ENCODE results near the gene CHCHD10. TPM values are rescaled to one million over a fixed set of nuclear protein-coding genes. Genes with fewer than 3 reads are reported as not detected.

CHCHD10 gene
- total RNA-seq, 1 experiment from 2014 or later = 117 TPM

DNA sequence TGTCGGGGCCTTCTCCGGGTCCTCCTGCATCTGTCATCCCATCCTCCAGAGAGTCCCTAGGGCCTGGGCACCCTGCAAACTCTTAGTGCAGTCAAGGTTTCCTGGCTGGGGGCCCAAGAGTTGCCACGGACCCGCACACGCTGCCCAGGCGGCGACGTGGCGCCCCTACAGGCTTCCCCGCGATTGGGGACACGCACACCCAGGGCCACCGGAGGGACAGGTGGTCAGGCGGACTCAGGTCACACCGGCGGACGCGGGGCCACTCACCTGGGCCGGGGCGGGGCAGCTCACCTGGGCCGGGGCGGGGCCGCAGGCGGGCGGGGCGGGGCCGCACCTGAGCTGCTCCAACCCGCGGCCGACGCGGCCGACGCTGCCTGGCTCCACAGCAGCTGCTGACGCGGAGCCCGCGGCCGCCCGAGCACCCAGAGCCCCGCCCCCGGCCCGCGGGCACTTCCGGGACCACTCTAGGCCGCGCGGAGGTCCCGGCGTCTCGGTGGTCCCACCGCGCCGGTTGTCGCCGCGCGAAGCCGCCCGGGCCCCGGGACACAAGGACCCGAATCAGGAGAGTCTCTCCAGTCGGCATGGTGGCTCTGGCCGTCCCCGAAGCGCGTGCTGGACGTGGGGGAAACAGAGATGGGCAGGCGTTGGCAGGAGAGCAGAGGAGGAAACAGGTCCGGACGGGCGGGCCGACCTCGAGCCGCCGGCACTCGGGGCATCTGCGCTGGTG lies 16.9 kb downstream of the CHCHD10 start, which contains the start of gene ZNF70:
Gene ZNF70 (minus strand): TSS at position 399 of the 727 bp plus-strand sequence. CDS start 5,972 bp downstream, outside the sequence.
- H3K9me3 ChIP-seq (ENCODE audit: low read depth, low read length, poor library complexity, severe bottlenecking) = no peaks in the 10 kb centered on the region
- peaks cover 4% of the 10 kb centered on the region for H3K4me1 ChIP-seq (ENCODE audit: insufficient read depth, low read length, poor library complexity, severe bottlenecking)
- no peaks in the 10 kb centered on the region for H3K36me3 ChIP-seq (ENCODE audit: insufficient read depth, low read length, poor library complexity, severe bottlenecking)
- intact Hi-C loops (cut with micrococcal nuclease; ENCODE audit: unreplicated experiment) = no loop called here
- peak within 1 kb of the TSS; percentile 96 for H3K27ac ChIP-seq (ENCODE audit: low read depth, low read length, poor library complexity, severe bottlenecking)
- H3K4me3 ChIP-seq (ENCODE audit: low read depth, low read length, poor library complexity, severe bottlenecking) = peak within 1 kb of the TSS; percentile 75
- CTCF ChIA-PET = interaction anchor here (0.9 kb wide), 1 partner anchor 10 kb away, joined by 9 read pairs; no protein-coding TSS in a partner anchor
- TF ChIP-seq, protein P1, sequence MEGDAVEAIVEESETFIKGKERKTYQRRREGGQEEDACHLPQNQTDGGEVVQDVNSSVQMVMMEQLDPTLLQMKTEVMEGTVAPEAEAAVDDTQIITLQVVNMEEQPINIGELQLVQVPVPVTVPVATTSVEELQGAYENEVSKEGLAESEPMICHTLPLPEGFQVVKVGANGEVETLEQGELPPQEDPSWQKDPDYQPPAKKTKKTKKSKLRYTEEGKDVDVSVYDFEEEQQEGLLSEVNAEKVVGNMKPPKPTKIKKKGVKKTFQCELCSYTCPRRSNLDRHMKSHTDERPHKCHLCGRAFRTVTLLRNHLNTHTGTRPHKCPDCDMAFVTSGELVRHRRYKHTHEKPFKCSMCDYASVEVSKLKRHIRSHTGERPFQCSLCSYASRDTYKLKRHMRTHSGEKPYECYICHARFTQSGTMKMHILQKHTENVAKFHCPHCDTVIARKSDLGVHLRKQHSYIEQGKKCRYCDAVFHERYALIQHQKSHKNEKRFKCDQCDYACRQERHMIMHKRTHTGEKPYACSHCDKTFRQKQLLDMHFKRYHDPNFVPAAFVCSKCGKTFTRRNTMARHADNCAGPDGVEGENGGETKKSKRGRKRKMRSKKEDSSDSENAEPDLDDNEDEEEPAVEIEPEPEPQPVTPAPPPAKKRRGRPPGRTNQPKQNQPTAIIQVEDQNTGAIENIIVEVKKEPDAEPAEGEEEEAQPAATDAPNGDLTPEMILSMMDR (conservative IDR thresholded peaks at IDR 0.05; ENCODE audit: low read depth, low read length) = peak; percentile 44
- TF ChIP-seq EZH2 (IDR thresholded peaks at IDR 0.05; ENCODE audit: borderline replicate concordance, low read depth, low read length, poor library complexity, severe bottlenecking) = no peak
- DNase-seq (ENCODE audit: low spot score) = peak; percentile 93
- H3K27me3 ChIP-seq (replicated peaks; ENCODE audit: insufficient read depth, low read depth, low read length, poor library complexity) = no peaks in the 10 kb centered on the region
- BruUV-seq (replicated peaks) = no TSS peak
- POLR2A ChIA-PET (ENCODE audit: low non-redundant PET) = no interaction called here

DNA sequence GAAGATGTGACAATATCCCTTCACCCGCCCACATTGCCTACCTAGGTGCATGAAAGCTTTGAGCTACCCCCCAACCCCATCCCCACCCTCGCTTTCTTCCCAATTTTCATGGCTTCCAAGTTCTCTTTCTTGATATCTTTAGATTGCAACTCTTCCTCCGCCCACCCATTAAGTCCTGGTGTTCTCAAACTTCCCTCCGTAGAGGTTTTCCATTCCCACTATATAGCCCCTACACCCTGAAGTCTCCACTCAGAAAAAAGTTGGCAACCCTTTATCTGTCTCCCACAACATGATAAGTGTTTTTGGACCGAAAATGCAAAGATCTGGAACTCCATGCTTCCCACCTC lies 17.4 kb downstream of the CHCHD10 start:
- CTCF ChIA-PET = interaction anchor here (0.9 kb wide), 1 partner anchor 10 kb away, joined by 9 read pairs; no protein-coding TSS in a partner anchor
- intact Hi-C loops (cut with micrococcal nuclease; ENCODE audit: unreplicated experiment) = no loop called here
- POLR2A ChIA-PET (ENCODE audit: low non-redundant PET) = no interaction called here
- no peaks in the 10 kb centered on the region for H3K9me3 ChIP-seq (ENCODE audit: low read depth, low read length, poor library complexity, severe bottlenecking)
- peaks cover 4% of the 10 kb centered on the region for H3K4me1 ChIP-seq (ENCODE audit: insufficient read depth, low read length, poor library complexity, severe bottlenecking)
- no peaks in the 10 kb centered on the region for H3K27me3 ChIP-seq (replicated peaks; ENCODE audit: insufficient read depth, low read depth, low read length, poor library complexity)
- no peak for TF ChIP-seq EZH2 (IDR thresholded peaks at IDR 0.05; ENCODE audit: borderline replicate concordance, low read depth, low read length, poor library complexity, severe bottlenecking)
- TF ChIP-seq, protein P1 (conservative IDR thresholded peaks at IDR 0.05; ENCODE audit: low read depth, low read length) = no peak
- peak overlapping the region; percentile 75 for H3K4me3 ChIP-seq (ENCODE audit: low read depth, low read length, poor library complexity, severe bottlenecking)
- H3K36me3 ChIP-seq (ENCODE audit: insufficient read depth, low read length, poor library complexity, severe bottlenecking) = no peaks in the 10 kb centered on the region
- DNase-seq (ENCODE audit: low spot score) = no peak
- peak overlapping the region; percentile 96 for H3K27ac ChIP-seq (ENCODE audit: low read depth, low read length, poor library complexity, severe bottlenecking)
- BruUV-seq (replicated peaks) = no TSS peak

DNA sequence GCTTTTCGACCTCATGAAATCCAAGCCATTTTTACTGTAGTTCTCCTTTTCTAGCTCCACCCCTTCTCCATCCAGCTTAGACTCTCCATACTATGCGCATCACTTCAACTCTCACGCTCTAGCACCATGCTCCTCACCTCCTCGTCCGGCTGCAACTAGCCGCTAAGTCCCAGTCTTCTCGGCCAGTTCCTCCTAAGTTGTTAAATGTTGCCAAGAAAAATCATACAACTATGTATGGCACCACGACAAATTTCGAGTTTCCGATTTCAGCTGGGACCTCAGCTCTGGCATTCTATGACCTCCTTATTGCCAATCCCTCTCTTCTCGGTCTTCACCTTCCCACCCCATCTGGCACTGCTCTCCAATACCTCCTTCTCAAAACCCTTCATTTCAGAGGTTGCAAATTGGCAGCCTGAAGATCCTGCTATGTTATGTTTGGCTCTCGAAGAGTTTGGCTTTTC lies 17.9 kb downstream of the CHCHD10 start:
- H3K4me1 ChIP-seq (ENCODE audit: insufficient read depth, low read length, poor library complexity, severe bottlenecking) = peaks cover 4% of the 10 kb centered on the region
- H3K9me3 ChIP-seq (ENCODE audit: low read depth, low read length, poor library complexity, severe bottlenecking) = no peaks in the 10 kb centered on the region
- TSS peak; percentile 78 for BruUV-seq (replicated peaks)
- intact Hi-C loops (cut with micrococcal nuclease; ENCODE audit: unreplicated experiment) = no loop called here
- ChIA-PET CTCF (no interaction called here), POLR2A (ENCODE audit: low non-redundant PET) (interaction anchor here (0.6 kb wide), 1 partner anchor 13 kb away, joined by 5 read pairs; no protein-coding TSS in a partner anchor)
- H3K27me3 ChIP-seq (replicated peaks; ENCODE audit: insufficient read depth, low read depth, low read length, poor library complexity) = no peaks in the 10 kb centered on the region
- peaks cover 4% of the 10 kb centered on the region for H3K36me3 ChIP-seq (ENCODE audit: insufficient read depth, low read length, poor library complexity, severe bottlenecking)
- no peak for DNase-seq (ENCODE audit: low spot score)
- TF ChIP-seq, protein P1 (conservative IDR thresholded peaks at IDR 0.05; ENCODE audit: low read depth, low read length) = no peak
- TF ChIP-seq EZH2 (IDR thresholded peaks at IDR 0.05; ENCODE audit: borderline replicate concordance, low read depth, low read length, poor library complexity, severe bottlenecking) = no peak
- H3K27ac ChIP-seq (ENCODE audit: low read depth, low read length, poor library complexity, severe bottlenecking) = peak overlapping the region; percentile 96
- peak overlapping the region; percentile 75 for H3K4me3 ChIP-seq (ENCODE audit: low read depth, low read length, poor library complexity, severe bottlenecking)
